ENCODE results near the gene CDC14A.

GRCh38 chr1:100395913-100396312 lies 43.6 kb downstream of the CDC14A start:
- TF ChIP-seq CTCF (IDR thresholded peaks at IDR 0.05; ENCODE audit: insufficient read depth, low read depth, low read length): no peak
- TF ChIP-seq EZH2 (IDR thresholded peaks at IDR 0.05; ENCODE audit: insufficient read depth, low read length): no peak

All from astrocyte (in vitro differentiated cells and primary cell).